DMS 273 (cell line): ENCODE measurements around the gene ARHGEF26.

ENCODE experiments used
- DNase-seq: peaks from one replicate; lab custom pipeline; 2025; ENCODE audit not compliant: unreplicated experiment; lab: John Stamatoyannopoulos, UW

The ARHGEF26 gene

DNA sequence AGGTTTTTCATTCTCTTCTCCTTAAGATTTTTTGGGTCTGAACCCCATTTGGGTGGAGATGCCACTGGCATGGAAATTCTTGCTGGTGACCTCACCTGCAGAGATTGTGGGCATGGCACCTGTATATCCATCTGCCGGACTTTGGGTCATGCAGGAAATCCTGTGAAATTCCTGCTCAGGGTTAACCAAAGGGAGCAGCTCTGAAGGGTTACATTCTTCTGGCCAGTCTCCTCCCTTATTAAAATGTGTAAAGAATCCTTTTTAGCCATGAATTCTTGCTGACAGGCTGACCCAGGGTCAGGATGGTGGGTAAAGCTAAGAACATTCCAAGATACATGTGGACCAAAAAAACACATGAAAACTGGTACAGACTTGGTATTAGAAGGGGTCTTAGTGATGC lies 27.4 kb downstream of the ARHGEF26 start:
- no peak for DNase-seq

DNA sequence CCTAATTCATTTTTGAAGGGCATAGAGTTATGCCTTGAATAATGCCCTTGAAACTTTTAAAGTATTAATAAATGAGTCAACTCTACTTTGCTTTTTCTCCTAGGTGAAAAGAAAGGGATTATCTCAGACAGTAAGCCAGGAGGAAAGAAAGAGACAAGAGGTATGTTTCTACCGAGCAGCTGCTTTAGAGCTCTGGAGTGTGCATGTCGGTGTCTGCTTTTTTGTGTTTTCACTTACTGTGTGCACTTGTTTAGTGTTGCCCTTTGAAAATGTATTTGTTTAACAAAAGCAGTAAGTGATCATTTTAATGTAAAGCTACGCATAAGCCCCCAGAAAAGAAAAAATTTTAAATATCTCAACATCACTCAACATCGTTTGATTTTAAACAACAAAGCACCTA lies 28.1 kb downstream of the ARHGEF26 start:
- no peak for DNase-seq

DNA sequence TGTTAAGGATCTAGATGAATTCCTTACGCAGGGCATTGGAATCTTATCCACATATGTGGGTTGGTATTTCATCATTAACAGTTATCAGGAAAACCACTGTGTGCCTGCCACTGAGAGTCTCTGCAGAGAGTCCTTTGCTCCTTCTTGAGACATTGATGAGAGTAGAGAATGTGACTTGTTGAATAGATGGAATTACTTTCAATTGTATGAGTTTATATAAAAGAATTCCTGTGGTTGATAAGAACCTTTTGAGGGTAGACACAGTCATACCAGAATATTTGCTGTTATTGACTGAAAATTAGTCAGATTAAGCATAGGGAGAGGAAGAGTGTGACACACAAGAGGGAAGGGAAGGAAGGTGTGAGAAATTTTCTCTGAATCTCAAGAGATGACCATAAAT lies 30.8 kb downstream of the ARHGEF26 start:
- no peak for DNase-seq

DNA sequence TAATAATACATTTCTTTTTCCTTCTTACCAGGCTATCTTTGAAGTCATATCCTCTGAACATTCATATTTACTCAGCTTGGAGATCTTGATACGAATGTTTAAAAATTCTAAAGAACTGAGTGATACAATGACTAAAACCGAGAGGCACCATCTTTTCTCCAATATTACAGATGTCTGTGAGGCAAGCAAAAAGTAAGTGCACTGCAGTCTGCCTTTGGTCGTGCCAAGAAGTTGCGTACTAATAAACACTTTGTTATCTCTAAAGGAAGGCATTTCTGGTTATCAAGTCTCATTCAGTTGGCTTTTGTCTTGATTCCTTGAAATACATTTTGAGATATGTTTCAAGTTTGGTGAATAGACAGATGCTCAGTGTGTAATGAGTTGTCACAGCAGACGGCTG lies 31.6 kb downstream of the ARHGEF26 start:
- no peak for DNase-seq

DNA sequence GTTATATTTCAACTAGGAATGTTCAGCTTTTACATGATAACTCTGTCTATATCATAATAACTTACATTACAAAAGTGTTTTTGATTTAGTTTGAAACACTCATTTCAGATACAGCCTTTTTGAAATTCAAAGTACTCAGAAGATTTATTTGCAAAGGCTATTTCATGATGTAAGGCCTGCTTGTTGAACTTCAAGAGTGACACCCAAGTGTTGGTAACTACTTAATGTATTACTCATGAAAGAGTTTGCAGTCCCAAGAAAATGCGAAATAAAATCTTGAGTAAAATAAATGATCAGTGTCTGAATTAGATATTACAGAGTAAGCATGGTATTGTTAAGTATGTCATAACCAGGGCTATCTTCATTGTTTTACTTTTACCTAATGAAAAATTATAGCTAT lies 35.3 kb downstream of the ARHGEF26 start:
- no peak for DNase-seq

DNA sequence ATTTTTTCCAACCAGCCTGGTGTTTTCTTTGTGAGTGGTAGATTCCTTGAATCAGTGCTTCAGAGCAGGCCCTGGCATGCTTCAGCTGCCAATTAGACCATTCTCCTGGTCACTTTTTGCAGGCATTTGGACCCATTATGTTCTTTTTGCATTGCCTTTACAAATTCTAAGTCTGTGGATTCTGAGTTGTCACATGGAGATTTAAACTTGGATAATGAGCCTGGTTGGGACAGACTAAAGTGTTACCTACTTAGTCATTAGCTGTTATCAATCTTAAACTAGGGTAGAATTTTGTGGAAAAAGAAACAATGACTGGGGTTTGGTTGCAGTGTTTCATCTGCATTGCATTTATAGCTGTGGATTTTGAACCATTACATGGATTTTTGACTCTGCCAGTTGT lies 40.6 kb downstream of the ARHGEF26 start:
- DNase-seq, result no peak

DNA sequence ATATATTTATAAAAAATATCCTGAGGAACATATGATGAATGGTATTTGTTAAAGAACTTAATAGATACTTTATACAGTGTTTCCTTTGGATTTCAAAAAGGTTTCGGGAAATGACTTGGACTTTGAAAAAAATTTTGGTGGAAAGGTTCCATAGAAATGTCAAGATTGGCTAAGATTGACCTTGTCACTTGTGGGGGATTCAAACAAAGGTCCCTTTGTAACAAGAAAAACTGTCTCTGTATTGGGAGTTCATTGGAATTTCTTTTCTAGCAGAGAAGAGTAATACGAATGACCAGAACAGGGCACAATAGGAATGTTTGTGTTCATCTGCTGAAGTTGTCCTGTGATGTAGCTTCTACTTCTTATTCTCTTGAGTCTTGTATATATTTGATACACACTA lies 43.2 kb downstream of the ARHGEF26 start:
- no peak for DNase-seq

DNA sequence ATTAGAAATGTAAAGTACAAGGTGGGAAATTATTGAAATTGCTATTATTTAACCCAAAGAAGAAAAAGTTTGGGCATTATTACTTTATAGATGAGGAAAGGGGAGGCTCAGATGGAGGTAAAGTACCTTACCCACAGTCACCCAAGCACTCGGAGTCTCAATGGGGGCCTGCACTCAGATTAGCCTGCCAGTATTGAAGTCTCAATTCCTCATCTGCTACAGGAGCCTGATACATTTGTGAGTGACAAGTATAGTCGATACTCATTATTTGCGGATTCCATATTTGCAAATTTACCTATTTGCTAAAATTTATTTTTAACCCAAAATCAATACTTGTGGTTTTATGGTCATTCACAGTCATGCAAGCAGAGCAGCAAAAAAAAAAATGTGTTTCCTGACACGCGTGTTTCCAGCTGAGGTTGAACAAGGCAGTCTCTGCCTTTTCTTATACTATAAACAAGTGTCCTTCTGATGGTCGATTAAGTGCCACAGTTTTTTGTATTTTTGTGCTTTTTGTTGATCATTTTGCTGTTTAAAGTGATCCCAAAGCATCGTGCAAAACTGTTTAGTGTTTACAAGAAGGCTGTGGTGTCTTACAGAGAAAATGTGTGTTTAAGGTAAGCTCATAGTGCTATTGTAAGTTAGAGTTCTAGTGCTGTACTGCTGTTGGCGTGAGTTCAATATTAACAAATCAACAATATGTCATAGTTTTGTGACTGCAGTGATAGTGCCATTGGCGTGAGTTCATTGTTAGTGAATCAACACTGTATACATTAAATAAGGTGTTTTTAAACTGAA lies 48.0 kb downstream of the ARHGEF26 start:
- no peak for DNase-seq

DNA sequence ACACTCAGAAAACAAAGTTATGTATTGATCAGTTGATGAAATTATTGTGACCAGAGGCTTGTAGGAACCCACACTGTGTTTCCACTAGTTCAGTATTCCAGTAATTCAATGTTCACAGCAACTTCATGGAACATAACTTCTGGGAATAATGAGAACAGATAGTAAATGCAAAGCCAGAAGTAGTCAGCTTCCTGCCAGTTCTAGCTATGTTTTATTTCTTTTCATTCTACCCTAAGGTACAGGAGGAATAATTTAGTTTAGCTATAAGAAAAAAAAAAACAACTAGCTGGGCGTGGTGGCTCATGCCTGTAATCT lies 48.6 kb downstream of the ARHGEF26 start:
- no peak for DNase-seq

DNA sequence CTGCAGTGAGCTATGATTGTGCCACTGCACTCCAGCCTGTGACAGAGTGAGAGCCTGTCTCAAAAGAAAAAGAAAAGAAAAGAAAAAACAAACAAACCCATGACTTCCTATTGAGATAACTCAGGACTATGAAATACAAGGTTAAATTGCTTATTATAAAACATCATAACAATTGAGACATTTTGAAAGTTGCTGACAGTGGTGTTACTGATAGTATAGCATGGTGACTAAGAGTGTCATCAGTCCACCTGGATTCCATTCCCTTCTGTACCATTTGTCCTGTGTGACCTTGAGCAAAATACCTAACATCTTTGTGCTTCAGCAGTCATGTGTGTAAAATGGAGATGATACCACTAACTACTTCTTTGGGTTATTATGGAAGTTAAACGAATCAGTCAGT lies 49.1 kb downstream of the ARHGEF26 start:
- DNase-seq, result no peak

DNA sequence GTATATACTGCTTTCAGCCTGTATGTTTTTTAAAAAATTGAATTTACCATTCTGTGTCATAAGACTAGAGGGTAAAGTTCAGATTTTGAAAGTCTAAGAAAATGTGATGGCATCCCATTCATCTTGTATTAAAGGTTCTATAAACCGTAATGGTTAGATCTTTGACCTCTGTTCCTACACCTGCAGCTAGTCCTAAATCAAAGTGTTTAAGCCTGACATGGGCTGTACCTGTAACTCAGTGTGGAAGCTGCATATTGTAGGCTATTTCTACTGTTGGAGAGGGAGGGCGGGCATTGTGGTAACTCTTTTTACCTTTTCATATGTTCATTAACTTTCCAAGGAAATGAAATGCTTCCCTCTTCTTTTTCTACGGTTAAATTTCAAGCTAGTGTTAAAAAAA lies 53.9 kb downstream of the ARHGEF26 start:
- no peak for DNase-seq

DNA sequence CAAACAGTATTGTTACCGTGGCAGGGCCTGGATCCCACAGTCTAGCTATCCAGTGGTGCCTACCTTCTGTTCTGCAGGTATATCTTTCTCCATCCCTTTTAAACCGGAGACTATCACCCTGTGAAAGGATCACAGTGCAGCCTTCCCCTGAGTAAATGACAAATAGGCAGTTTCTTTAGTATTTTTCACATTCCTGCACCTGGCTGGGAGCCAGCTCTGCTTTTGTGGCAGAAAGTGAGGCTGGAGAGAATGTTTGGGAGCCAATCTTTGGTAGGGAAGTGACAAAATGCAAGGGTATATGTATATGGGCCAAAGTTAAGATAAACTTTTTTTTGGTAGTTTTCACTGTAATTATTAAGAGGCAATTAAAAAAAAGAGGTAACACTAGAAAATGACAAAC lies 54.8 kb downstream of the ARHGEF26 start:
- peak; percentile 10 for DNase-seq

DNA sequence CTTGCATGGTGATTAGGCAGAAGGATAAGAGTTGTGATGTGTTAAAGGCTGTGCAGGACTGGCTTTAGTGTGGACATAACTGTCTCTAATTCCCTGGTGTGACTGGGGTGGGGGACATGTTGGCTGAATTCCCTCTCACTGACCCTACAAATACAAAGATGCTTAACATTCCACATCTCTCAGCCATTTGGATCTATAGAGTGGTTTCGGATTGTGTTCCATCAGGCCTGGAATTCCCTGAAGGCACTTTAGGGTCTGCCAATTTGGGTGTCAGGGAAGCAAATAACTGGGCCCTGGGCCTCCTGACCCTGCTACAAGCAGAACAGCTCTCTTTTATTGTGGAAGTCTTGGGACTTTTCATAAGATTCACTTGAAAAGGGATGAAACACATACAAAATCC lies 56.2 kb downstream of the ARHGEF26 start:
- no peak for DNase-seq

DNA sequence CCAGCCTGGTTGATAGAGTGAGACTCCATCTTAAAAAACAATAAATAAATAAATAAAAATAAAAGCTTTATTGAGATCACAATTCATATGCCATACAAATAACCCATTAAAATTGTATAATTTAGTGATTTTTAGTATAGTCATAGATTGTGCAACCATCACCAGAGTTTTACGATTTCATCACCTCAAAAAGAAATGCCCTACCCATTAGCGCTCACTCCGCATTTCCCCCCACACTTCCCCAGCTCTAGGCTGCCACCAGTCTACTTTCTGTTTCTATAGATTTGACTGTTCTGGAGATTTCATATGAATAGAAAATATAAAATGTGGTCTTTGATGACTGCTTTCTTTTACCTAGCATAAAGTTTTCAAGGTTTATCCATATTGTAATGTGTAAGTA lies 57.0 kb downstream of the ARHGEF26 start:
- no peak for DNase-seq

DNA sequence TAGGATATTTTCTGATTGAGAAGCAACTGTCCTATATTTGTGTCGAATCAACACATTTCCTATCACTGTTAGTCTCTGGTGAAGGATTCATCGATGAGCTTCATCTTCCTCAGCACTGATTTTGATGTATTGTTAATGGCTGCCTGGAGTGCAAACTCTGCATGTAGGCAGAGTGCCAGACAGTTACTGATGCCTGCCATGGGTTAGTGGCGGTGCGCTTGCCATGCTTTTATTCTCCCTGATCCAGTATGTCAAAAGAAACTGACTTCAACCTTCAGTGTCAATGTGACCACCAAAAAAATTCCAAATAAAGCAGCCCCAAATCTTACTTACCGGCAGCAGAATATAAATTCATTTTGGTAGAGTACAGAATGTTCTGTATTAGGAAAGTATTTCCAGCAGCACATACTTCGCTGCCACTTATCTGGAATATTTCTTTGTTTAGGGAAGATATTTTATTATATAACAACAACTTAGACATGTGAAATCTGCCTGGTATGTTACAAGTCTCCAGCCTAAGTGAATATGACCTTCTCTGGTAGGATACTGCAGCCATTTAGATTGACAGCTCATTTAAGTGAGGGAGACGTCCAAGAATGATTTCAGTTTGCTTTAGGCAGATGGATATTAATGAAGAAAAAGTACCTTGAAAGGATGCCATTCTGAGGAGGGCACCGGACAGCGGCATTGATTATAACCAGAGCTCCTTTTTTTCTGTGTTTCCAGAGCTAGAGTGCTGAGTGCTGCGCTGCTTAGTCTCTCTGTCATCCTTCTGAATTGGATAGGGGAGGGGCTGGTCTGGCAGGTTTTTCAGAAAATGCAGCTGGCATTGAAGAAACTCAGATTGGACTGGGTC lies 59.9 kb downstream of the ARHGEF26 start:
- peak; percentile 30 for DNase-seq

DNA sequence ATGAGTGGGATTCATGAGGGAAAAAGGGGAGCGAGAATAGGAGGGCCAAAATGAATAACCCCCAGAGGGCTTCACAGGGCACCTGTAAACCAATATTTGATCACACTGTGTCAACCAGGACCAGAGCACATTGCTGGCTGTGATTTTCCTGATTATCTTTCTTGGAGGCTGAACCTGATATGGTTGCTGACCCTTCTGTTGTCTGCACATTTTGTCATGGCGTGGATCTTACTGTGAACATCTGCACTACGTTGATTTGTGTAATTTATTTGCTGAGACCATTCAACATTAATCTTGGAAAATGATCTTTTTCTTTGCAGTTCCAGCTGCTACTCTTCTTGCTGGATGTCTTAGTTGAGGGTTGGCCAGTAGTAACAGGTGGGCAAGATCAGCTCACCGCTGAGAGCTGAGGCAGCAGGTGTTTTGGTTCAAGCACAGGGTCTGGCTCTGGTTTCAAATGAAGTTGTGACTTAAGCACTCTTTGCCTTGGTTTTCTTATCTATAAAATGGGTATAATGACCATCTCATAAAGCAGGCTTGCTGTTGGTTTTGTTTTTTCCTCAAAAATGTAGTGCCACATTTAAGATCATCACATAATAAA lies 61.2 kb downstream of the ARHGEF26 start:
- peak; percentile 77 for DNase-seq

DNA sequence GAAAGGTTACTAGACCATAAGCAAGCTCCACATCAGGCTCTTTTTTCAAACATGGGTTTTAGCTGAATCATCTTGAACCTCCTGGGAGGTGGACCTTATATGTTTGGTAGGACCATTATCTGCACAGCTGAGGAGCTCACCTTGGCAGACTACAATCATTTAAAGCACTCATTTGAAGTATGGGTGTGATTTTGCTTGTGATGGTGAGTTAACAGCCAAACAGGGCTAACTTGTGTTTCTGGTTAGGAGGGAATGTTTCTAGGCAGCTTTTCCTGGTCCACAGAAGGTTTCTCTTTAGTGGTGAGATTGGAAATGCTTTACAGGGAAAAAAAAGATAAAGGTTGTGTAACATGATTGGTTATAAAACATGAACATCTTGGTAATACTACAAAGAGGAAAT lies 61.8 kb downstream of the ARHGEF26 start:
- no peak for DNase-seq

DNA sequence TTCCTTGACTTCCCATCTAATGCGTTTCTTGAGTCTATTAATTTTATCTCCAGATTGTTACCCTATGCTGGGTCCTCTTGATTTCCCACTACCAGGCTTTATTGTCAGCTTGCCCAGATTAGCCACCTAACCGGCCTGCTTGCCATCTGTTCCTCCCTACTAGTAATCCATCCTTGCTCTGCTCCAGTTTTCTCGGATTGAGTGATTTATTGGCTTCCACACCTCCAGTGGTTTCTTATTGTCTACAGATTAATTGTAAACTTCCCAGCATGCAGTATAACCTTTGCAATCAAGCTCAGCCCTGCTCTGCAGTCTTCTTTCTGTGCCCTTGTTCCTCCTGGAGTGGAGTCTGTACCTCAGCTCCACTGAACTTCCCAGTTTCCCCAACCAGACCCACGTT lies 63.4 kb downstream of the ARHGEF26 start:
- peak; percentile 91 for DNase-seq

DNA sequence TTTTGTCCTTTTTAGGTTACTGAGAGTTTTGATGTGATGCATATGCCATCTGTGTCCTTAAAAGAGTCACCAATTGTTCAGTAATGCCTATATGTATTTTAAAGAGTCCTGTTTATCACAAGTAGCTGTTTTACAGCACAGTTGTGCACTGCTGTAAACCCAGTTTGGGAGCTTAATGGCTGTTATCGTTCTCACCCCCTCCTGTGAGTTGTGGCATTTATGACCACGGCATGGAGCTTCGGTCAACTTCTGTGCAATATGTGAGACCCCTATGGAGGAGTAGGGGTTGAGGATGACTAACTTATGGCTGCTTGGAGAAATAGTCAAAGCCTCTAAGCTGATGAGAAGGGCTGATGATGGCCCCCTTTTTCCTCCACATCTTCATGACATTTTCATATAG lies 67.2 kb downstream of the ARHGEF26 start:
- no peak for DNase-seq

DNA sequence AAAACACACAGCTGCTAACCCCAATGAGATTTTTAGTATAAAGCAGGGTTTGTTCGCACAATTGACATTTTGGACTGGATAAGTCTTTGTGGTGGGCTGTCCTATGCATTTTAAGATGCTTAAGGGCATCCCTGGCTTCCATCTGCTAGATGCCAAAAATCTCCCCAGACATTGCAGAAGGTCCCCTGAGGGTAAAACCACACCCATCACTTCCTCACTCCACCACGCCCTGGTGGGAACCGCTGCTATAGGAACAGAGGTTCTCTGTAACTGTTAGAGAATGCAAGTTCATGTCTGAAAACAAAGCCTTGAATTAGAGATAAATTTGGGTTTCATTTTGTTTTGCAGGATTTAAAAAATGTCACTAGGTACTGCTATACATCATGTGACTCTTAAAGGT lies 67.7 kb downstream of the ARHGEF26 start:
- DNase-seq, result no peak

DNA sequence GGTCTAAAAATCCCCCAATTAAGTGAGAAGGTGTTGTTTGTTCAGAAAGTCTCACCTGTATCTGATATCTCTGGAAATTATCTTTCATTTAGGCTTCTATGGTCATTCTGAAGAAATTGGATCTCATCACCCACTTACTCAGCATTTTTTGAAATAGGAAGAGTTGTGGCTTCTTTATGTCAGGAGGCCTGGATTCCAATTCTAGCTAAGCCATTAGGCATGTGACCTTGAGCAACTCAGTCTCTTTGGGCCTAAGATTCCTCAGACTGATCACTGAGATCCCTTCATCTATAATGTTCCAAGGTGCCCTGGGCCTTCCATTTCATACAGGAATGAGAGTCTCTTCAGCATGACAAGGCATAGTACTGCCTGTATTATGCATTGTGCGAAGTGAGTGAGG lies 70.3 kb downstream of the ARHGEF26 start:
- no peak for DNase-seq

DNA sequence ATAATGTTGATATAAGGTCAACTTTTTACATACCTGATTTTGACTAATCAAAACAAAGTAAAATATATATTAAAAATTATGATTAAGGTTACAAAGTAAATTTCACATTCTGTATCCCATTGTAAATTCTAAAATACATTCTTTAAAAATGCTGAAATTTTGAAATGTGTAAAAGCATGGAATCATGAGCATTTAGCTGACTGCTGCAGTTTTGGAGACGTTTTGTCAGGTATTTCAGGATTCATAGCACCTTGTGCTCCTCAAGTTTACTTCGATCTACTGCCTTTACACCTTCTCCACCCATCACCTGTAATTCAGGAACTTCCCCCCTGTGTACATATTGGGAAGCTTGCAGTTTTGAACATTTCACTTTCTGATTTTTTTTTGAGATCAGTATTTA lies 71.0 kb downstream of the ARHGEF26 start:
- no peak for DNase-seq
